Transverse colon (tissue), 4 donors: Measurements from ENCODE around the gene RARA.

Experiments used
- CTCF ChIP-seq, 5 experiments: fragments of 200-600 bp in 3 of 5; fragments of 450-650 bp in 2 of 5; sonication (generic) in 3 of 5; IDR thresholded peaks; 1 replicate in 2 of 5; 2 replicates in 3 of 5; pipeline ENCODE4 v1.5.1; 2016 to 2017; ENCODE audit warnings: antibody characterized with exemption in 5 of 5, inconsistent platforms in 3 of 5, mild to moderate bottlenecking in 2 of 5, moderate library complexity in 1 of 5
- EP300 ChIP-seq: sonication (generic); formaldehyde crosslinking; IDR thresholded peaks from one replicate; pipeline ENCODE4 v1.6.1; 2017; ENCODE audit warnings: antibody characterized with exemption, low read depth
- POLR2A ChIP-seq: fragments of 450-650 bp; IDR thresholded peaks from one replicate; pipeline ENCODE4 v1.6.1; 2016; ENCODE audit warnings: antibody characterized with exemption, mild to moderate bottlenecking, moderate library complexity
- POLR2AphosphoS5 ChIP-seq, 3 donors: sonication (generic); formaldehyde crosslinking; IDR thresholded peaks; one replicate each; pipeline ENCODE4 v1.6.1; 2016; ENCODE audit warnings: antibody characterized with exemption in 3 of 3

DNA sequence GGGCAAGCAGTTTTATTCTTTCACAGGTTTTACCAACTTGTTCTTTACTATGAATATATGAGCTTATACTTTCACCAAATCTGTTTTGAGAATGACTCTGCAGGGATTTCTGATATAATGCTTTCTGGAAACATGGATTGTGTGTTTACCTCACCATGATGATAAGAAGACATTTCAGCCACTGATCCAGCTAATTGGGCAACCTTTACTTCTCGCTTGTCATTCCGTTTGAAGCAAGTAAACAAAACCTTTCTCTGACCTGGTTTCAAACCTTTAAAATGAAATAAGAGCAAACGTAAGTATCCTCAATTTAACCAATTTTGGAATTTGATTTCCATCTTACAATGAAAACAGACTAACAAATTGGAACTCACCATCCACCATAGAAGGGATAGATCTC lies 95.0 kb downstream of the RARA start:
- TF ChIP-seq CTCF (IDR thresholded peaks at IDR 0.05) (no peak), POLR2A (no peak), POLR2AphosphoS5 (IDR thresholded peaks at IDR 0.05) (no peak), EP300 (no peak)
